ENCODE measurements around the gene CCDC86. TPM values are rescaled to one million over a fixed set of nuclear protein-coding genes. Genes with fewer than 3 reads are reported as not detected.

CCDC86 gene
- total RNA-seq, 2 donors from 2014 or later = 29.3 to 38.0 TPM

DNA sequence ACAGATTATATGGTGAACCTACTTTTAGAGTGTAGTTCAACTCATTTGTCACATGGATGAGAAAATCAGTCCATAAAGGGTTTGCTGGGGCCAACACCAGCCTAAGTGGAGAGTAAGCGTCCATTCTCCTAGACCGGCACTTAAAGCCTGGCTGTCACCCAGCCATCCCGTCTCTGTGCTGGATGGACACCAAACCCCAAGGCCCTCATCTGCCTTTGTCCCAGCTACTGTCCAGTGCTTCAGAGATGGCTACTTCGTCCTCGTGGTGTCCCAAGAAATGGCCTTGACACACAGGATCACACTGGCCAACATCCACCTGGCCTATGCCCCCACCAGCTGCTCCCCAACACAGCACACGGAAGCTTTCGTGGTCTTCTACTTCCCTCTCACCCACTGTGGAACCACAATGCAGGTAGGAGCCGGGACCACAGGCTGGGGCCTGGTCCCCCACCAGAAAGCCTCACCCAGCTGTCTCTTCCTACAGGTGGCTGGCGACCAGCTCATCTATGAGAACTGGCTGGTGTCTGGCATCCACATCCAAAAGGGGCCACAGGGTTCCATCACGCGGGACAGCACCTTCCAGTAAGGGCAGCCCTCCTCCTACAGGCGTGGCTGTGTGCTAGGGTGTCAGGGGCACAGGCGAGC is 28.9 kb downstream of the CCDC86 start:
- H3K36me3 Mint-ChIP-seq = no peaks in the 10 kb centered on the region
- DNase-seq (ENCODE audit: low spot score in 2 of 2) (peak in 1 of 2 donors; percentile 23), ATAC-seq (no peak)
- H3K27ac Mint-ChIP-seq = peak overlapping the region in 1 of 2 donors; percentile 14
- no peaks in the 10 kb centered on the region for H3K9me3 Mint-ChIP-seq

GRCh38 chr11:60871378-60872061 is 29.6 kb downstream of the CCDC86 start:
- Mint-ChIP-seq H3K9me3 (no peaks in the 10 kb centered on the region), H3K36me3 (no peaks in the 10 kb centered on the region), H3K27ac (no peak overlapping the region)
- ATAC-seq (no peak), DNase-seq (ENCODE audit: low spot score in 2 of 2) (no peak)

DNA sequence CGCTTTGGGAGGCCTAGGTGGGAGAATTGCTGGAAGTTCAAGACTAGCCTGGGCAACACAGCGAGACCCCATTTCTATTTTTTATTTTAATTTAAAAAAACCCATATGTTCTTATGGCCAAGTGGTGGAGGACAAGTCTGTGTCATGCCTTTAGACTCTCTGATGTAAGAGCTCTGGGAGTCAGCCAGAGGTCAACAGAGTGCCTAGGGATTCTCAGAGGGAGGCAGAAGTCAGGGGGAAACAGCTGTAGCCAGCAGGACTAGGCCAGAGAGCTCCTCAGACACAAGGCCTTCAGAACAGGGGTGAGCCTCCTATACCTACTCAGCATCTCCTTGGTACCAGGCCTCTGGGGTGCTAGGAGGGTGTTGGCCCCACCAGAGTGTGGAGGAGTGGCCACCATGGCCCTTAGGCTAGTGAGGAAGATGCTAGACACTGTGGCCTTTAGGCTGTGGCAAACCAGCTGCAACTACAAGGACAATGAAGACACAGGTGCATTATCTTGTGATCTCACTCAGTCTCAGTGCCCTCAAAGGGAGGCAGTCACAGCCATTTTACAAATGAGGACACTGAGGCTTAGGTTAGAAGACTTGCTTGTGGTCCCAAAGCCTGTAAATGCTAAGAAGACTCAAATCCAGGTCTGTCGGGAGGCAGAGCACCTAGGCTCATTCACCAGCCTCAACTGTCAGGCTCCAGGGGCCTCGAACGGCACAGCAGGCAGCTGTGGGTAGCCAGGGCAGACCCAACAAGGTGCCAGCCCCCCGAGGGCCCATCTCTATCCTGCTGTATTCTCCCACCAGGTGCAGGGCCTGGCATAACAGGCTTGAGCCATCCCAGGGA is 30.4 kb downstream of the CCDC86 start:
- peak in 1 of 2 donors; percentile 44 for DNase-seq (ENCODE audit: low spot score in 2 of 2)
- Mint-ChIP-seq H3K9me3 (no peaks in the 10 kb centered on the region), H3K27ac (no peak overlapping the region), H3K36me3 (no peaks in the 10 kb centered on the region)
- no peak for ATAC-seq

DNA sequence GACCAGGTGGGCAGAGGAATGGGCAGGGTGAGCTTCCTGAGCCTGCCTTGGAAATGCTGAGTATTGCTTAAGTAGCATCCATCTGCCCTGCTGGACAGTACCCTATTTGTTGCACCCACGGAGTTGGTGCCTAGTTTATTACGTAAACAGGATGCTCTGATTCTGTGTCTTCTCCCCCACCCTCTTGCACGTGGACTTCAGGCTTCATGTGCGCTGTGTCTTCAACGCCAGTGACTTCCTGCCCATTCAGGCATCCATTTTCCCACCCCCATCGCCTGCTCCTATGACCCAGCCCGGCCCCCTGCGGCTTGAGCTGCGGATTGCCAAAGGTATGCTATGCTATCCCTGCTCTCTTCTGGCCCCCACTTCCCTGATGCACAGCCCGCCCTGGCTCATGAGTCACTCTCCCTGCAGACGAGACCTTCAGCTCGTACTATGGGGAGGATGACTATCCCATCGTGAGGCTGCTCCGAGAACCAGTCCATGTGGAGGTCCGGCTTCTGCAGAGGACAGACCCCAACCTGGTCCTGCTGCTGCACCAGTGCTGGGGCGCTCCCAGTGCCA is 31.1 kb downstream of the CCDC86 start:
- peak in 1 of 2 donors; percentile 30 for DNase-seq (ENCODE audit: low spot score in 2 of 2)
- Mint-ChIP-seq H3K27ac (no peak overlapping the region), H3K9me3 (no peaks in the 10 kb centered on the region), H3K36me3 (no peaks in the 10 kb centered on the region)
- ATAC-seq = no peak

- no peaks in the 10 kb centered on the region for H3K9me3 Mint-ChIP-seq
- ATAC-seq (no peak), DNase-seq (ENCODE audit: low spot score in 2 of 2) (peak in 1 of 2 donors; percentile 47)
- H3K36me3 Mint-ChIP-seq = no peaks in the 10 kb centered on the region
- no peak overlapping the region for H3K27ac Mint-ChIP-seq
These were observed 31.6 kb downstream of the CCDC86 start for GRCh38 chr11:60873533-60873932.

DNA sequence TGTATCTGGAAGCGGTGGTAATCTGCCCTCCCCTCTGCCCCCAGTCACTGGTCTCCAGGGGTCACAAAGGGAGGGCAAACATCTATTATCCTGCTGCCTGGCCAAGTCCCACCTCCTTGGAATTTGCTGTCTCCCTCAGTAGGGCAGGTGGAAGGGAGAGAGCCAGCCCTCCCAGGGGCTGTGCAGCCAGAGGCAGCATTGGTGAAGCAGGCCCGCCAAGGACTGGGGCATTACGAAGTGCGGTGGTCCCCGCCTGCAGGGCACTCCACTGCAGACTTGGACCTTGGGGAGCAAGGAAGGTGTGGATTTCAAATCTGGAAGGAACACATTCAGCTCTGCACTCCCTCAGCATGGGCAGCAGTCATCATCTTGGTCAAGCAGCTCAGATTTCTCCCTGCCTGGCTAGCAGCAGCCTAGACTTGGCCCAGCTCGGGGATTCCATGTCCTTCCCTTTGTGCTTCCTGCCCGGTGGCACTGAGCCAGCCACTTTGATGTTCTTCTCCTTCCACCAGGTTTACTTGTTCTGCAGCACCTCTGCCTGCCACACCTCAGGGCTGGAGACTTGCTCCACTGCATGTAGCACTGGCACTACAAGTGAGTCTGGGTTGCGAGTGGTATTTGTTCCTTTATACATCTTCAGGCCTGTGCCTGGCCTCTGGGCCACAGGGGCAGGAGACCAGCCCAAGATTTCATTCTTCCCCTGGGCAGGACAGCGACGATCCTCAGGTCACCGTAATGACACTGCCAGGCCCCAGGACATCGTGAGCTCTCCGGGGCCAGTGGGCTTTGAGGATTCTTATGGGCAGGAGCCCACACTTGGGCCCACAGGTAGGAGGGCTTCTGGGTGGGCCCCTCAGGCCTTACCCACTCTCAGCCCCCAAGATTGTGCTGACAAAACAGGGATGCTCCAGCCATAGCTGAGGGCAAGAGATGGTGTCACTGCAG is 32.8 kb downstream of the CCDC86 start:
- H3K36me3 Mint-ChIP-seq = no peaks in the 10 kb centered on the region

DNA sequence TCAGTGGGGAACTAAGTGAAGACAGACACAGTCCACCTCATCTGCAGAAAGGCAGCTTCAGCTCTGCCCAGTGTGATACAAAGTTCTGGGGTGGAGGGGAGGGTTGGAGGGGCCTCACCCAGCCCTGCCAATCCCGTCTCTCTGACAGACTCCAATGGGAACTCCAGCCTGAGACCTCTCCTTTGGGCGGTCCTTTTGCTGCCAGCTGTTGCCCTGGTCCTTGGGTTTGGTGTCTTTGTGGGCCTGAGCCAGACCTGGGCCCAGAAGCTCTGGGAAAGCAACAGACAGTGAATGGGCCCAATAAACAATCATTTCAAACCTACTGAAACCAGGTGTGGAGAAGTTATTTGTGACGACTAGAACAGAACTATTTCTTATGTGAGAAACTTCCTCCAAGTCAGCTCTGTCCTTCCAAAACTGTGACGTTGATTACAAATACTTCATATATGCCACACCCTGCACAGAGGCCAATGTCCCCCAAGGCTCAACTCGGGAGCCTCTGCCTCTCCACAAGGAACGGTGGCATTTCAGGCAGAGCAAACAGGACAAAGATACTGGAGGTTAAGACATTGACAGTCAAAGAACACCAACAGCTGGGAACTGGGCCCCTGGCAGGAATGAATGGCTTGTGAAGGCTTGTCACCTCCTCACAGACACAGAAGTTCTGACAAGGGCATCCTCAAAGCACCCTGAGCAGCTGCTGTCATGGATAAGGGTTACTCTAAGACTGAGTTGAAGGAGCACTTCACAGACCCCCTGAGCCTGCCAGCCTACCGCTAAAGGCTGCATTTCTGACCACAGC is 33.7 kb downstream of the CCDC86 start:
- Mint-ChIP-seq H3K36me3 (peaks cover 0 to under 1% of the 10 kb centered on the region in 2 donors), H3K9me3 (no peaks in the 10 kb centered on the region), H3K27ac (no peak overlapping the region)
- peak in 1 of 2 donors; percentile 41 for DNase-seq (ENCODE audit: low spot score in 2 of 2)
- ATAC-seq = no peak

More for the DNA sequence above, 32.8 kb downstream of the CCDC86 start:
- DNase-seq (ENCODE audit: low spot score in 2 of 2) = peak in 1 of 2 donors; percentile 48
- Mint-ChIP-seq H3K9me3 (no peaks in the 10 kb centered on the region), H3K27ac (peak overlapping the region in 1 of 2 donors; percentile 36)
- ATAC-seq = no peak

GRCh38 chr11:60876168-60876485 is 34.2 kb downstream of the CCDC86 start:
- Mint-ChIP-seq H3K9me3 (no peaks in the 10 kb centered on the region), H3K27ac (peak overlapping the region in 1 of 2 donors; percentile 85), H3K36me3 (peaks cover 0 to 5% of the 10 kb centered on the region in 2 donors)
- DNase-seq (ENCODE audit: low spot score in 2 of 2) = no peak
- no peak for ATAC-seq

- H3K27ac Mint-ChIP-seq = no peak overlapping the region
- H3K9me3 Mint-ChIP-seq = no peaks in the 10 kb centered on the region
- peaks cover 0 to 5% of the 10 kb centered on the region in 2 donors for H3K36me3 Mint-ChIP-seq
- ATAC-seq = no peak
- no peak for DNase-seq (ENCODE audit: low spot score in 2 of 2)
These were observed 36.6 kb downstream of the CCDC86 start for GRCh38 chr11:60878245-60879101.

DNA sequence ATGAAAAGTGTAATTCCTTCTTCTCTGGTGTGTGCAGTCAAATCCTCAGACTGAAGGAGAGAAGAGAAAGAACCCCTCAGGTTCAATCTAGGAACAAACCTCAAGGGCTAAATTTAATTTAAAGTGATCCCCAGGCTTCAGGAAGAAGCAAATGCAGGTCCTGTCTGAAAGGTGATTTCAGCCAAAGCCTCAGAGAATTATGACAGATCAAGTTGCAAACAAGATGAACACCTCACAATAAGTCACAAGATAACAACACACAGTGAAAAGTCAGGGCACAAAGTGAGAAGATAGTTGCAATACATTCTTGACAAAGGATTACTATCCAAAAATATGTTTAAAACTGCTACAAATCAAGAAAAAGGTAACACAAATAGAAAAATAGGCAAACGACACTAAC is 37.2 kb downstream of the CCDC86 start:
- H3K9me3 Mint-ChIP-seq = no peaks in the 10 kb centered on the region
- no peak for ATAC-seq
- no peak for DNase-seq (ENCODE audit: low spot score in 2 of 2)
- H3K27ac Mint-ChIP-seq = no peak overlapping the region
- H3K36me3 Mint-ChIP-seq = peaks cover 0 to 5% of the 10 kb centered on the region in 2 donors

GRCh38 chr11:60879971-60880588 is 38.2 kb downstream of the CCDC86 start:
- Mint-ChIP-seq H3K27ac (no peak overlapping the region), H3K9me3 (no peaks in the 10 kb centered on the region), H3K36me3 (peaks cover 0 to 5% of the 10 kb centered on the region in 2 donors)
- DNase-seq (ENCODE audit: low spot score in 2 of 2) = no peak
- no peak for ATAC-seq

DNA sequence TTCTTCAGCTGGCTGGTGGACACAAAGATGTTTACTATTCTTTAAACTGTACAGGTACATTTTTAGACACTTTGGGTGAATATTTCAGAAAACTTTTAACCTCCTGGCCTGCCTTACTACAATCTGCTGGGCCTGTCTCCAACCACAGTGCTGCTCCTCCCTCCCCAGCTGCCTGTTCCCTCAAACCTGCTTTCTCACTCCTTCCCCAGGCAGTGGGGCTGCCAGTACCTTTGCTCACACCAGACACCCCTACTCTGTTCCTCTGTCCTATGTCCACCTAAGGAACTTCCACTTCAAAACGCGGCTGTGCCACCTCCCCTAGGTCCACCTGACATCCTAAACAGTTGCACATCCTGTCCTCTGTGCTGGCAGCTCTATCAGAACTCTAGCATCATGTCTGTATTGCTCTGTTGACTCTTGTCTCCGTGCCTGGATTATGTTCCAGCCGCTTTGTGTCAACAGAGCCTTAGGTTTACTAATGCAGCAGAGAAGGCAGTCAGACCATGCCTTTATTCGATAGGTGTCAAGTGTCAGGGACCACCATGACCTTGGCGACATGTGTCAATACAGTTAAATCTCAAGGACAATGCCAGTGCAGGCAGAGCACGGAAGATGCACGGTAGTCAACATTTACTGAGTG is 38.9 kb downstream of the CCDC86 start:
- H3K27ac Mint-ChIP-seq = peak overlapping the region in 1 of 2 donors; percentile 1
- ATAC-seq (no peak), DNase-seq (ENCODE audit: low spot score in 2 of 2) (no peak)
- no peaks in the 10 kb centered on the region for H3K9me3 Mint-ChIP-seq
- peaks cover 0 to 5% of the 10 kb centered on the region in 2 donors for H3K36me3 Mint-ChIP-seq

- Mint-ChIP-seq H3K9me3 (no peaks in the 10 kb centered on the region), H3K27ac (no peak overlapping the region), H3K36me3 (peaks cover 3 to 9% of the 10 kb centered on the region in 2 donors)
- ATAC-seq (peak; percentile 78 to 79), DNase-seq (ENCODE audit: low spot score in 2 of 2) (peak in 1 of 2 donors; percentile 24)
These were observed 45.6 kb downstream of the CCDC86 start for GRCh38 chr11:60887556-60887955.

DNA sequence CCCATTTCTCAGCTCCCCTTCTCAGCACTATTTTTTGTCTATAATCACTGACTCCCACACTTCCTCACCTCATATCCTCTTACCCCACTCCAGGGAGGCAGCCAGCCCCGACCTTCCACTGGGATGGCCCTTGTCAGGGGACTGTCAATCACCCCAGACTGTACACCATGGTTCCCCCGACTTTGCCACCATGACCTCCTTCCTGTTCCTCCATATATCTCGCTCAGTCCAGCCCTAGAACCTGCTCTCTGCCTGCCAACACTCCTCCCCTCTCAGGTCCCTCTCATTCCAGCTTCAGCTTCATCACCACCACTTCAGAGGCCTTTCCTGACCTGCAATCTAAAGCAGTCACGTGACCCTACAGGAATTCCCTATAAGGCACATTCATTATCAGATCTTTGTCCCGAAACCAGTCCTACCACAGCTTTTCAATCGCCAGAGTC is 48.0 kb downstream of the CCDC86 start:
- ATAC-seq (no peak), DNase-seq (ENCODE audit: low spot score in 2 of 2) (no peak)
- H3K9me3 Mint-ChIP-seq = no peaks in the 10 kb centered on the region
- H3K36me3 Mint-ChIP-seq = peaks cover 9% of the 10 kb centered on the region in 2 donors
- peak overlapping the region; percentile 3 to 12 for H3K27ac Mint-ChIP-seq

Measured in activated naive CD4-positive, alpha-beta T cell treated with anti-CD3 and anti-CD28 coated beads, Interleukin-2, amount 50 U/mL, for 72 hours (primary cell).